A172 (cell line): ENCODE results near the gene DNAH7. TPM values are rescaled to one million over a fixed set of nuclear protein-coding genes. Genes with fewer than 3 reads are reported as not detected.

Experiments used
- DNase-seq: peaks from one replicate; pipeline ENCODE4 v3.0.0-alpha.2; 2015; ENCODE audit warnings: low spot score
- total RNA-seq: library from RNA; depleted of rRNA; stranded (reverse); fragments of >200 nt; shearing (Covaris generic); gene quantifications from 2 replicates; pipeline ENCODE4 v1.2.3, GENCODE V29; 2014

The DNAH7 gene
- total RNA-seq, 1 experiment from 2014 or later: 0.40 TPM

DNA sequence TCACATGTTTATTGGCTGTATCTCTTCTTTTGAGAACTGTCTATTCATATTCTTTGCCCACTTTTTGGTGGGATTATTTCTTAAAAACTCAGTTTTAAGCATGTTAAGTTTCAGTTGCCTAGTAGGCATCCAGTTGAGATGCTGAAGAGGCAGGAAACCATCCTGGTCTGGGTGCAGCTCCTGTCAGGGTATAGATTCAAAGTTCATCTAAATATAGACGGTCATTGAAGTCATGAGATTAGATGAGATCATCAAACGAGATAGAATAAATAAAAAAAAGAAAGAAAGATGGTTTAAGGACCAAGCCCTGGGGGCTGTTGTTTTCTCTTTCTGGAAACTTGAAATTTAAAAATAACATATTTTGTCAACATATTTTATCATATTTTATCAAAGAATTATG, 9.2 kb upstream of the DNAH7 start:
- no peak for DNase-seq

- no peak for DNase-seq
Observed at GRCh38 chr2:196076778-196077568, 8.3 kb upstream of the DNAH7 start.

- no peak for DNase-seq
Observed at GRCh38 chr2:196075196-196075595, 6.6 kb upstream of the DNAH7 start.

DNA sequence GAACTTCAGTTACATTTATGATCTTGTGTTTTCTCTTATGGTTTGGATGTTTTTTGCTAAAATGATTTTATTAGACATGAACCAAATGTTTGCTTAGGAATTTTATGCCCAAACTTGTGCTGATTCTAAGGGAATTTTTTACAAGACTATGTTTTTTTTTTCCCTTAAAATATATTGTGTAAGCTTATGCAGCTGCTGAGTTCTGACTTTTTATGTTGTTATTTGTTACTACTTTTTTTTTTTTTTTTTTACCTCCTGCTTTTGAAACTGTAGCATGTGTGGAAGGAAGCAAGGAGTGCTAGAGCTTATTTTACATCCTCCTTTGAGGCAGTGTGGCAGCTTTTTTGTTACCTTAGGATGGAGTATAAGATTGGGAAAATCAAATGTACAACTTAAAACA, 6.0 kb upstream of the DNAH7 start:
- no peak for DNase-seq

GRCh38 chr2:196073521-196073920, 4.9 kb upstream of the DNAH7 start:
- DNase-seq: no peak

- DNase-seq: no peak
Observed at GRCh38 chr2:196067088-196067382, 1.6 kb downstream of the DNAH7 start.

- DNase-seq: peak; percentile 36
Observed at GRCh38 chr2:196066291-196067087, 2.1 kb downstream of the DNAH7 start.

DNA sequence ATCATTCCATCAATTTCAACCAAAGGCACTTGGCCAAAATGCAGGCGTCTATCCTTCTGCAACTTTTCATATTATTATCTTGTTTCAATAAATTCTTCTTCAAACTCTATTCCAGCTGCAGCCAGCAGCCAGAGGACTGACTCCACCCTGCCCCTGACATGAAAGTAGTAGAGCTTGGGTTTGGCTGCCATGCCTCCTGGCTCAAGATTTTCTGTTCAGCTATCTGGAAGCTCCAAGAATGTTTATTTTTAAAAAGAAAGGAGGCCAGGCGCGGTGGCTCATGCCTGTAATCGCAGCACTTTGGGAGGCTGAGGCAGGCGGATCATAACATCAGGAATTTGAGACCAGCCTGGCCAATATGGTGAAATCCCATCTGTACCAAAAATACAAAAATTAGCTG, 4.9 kb downstream of the DNAH7 start:
- no peak for DNase-seq

- DNase-seq: no peak
Observed at GRCh38 chr2:196059491-196059960, 9.1 kb downstream of the DNAH7 start.

DNA sequence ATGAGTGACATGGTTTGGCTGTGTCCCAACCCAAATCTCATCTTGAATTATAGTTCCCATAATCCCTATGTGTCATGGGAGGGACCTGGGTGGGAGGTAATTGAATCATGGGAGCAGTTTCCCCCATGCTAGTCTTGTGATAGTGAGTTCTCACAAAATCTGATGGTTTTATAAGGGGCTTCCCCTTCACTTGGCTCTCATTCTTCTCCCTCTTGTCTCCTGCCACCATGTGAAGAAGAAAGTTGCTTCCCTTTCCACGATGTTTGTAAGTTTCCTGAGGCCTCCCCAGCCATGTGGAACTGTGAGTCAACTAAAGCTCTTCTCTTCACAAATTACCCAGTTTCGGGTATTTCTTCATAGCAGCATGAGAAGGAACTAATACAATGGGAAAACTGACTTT, 14.0 kb downstream of the DNAH7 start:
- DNase-seq: no peak

- DNase-seq: peak; percentile 87
Observed at GRCh38 chr2:196046123-196046917, 22.3 kb downstream of the DNAH7 start.

- no peak for DNase-seq
Observed at GRCh38 chr2:196041786-196042185, 26.9 kb downstream of the DNAH7 start.

GRCh38 chr2:196040218-196040617, 28.4 kb downstream of the DNAH7 start:
- no peak for DNase-seq

GRCh38 chr2:196036442-196036841, 32.2 kb downstream of the DNAH7 start:
- DNase-seq: no peak

- DNase-seq: no peak
Observed at GRCh38 chr2:196018037-196018436, 50.6 kb downstream of the DNAH7 start.

DNA sequence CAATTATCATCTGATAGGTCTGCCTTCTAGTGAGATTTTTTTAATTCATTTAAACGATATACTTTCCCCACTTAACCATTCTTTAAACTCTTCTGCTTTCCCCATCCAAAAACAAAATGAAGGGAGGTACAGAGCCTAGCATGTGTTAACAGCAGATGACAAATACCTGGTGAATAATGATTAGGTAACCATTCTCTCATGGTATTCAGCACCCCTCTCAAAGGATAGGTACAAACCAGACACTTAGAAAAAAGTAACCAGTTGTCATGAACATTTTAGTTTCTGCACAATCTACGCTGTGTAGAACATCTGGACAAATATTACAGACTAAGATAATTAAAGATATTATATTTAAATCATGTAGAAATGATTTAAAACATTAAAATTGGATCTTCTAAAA, 56.3 kb downstream of the DNAH7 start:
- no peak for DNase-seq

- no peak for DNase-seq
Observed at GRCh38 chr2:196000551-196000950, 68.1 kb downstream of the DNAH7 start.

DNA sequence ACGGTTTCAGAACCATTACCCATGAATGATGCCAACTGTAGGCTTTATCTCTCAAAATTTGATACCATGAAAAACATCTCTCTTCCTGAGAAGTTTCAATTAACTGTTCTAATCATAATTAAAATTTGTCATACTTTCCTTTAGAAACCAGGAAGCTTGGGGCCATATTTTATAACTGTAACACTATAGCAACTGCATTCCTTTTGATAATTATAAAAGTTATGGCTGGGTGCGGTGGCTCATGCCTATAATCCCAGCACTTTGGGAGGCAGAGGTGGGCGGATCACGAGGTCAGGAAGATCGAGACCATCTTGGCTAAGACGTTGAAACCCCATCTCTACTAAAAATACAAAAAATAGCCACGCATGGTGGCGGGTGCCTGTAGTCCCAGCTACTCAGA, 70.6 kb downstream of the DNAH7 start:
- no peak for DNase-seq

GRCh38 chr2:195995499-195995898, 73.1 kb downstream of the DNAH7 start:
- no peak for DNase-seq

- DNase-seq: no peak
Observed at GRCh38 chr2:195993623-195994022, 75.0 kb downstream of the DNAH7 start.

- DNase-seq: no peak
Observed at GRCh38 chr2:195985741-195986140, 82.9 kb downstream of the DNAH7 start.

DNA sequence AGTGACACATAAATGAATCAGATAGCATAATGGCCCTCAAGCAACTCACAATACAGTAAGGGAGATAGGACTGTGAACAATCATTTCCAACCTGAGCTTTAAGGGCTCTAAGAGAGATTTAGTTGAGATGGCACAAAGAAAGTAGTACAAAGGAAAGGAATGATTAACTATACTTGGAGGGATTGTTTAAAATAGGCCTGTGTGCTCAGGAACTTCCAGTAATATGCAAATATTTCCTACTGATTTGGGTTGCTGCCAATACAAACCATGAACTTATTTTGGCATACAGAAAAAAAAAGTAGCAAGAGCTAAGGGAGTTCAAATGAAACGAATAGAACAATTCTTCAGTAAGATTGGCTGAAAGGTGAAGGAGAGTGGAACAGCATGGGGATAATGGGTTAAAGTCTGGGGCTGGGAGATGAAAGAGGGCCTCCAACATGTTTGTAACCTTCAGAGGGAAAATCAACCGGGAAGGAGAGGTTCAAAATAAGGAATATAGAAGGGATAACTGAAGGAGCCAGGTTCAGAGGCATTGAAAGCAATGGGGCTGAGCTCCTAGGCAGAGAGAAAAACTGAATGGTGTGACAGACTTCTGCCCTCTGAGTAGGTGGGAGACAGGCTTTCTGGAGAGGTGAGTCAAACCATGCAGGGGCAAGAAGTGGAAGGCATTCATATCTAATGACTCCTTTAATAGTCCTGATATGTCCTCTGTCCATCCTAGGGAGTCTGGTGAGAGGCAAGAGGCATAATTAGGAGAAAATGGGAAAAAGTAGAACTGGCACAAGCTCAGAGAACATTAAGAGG, 83.5 kb downstream of the DNAH7 start:
- no peak for DNase-seq
